Vagina (tissue), 2 donors: Measurements from ENCODE around the gene VTCN1.

ENCODE experiments used
- POLR2A ChIP-seq, 2 donors: fragments of 450-650 bp; IDR thresholded peaks; one replicate each; pipeline ENCODE4 v1.6.1; 2017; ENCODE audit warnings: antibody characterized with exemption in 2 of 2, mild to moderate bottlenecking in 2 of 2, moderate library complexity in 2 of 2
- POLR2AphosphoS5 ChIP-seq, 2 donors: sonication (generic); formaldehyde crosslinking; IDR thresholded peaks; one replicate each; pipeline ENCODE4 v1.9.0; 2017; ENCODE audit warnings: antibody characterized with exemption in 2 of 2, mild to moderate bottlenecking in 2 of 2, low read depth in 1 of 2; ENCODE audit not compliant: insufficient read depth in 1 of 2
- TF ChIP-seq, protein P1 (sequence below), 3 experiments: fragments of 450-650 bp in 2 of 3; fragments of 200-600 bp in 1 of 3; sonication (generic) in 1 of 3; IDR thresholded peaks; one replicate each; pipeline ENCODE4 v1.5.1; 2017 to 2019; ENCODE audit warnings: antibody characterized with exemption in 3 of 3, mild to moderate bottlenecking in 2 of 3, moderate library complexity in 2 of 3

DNA sequence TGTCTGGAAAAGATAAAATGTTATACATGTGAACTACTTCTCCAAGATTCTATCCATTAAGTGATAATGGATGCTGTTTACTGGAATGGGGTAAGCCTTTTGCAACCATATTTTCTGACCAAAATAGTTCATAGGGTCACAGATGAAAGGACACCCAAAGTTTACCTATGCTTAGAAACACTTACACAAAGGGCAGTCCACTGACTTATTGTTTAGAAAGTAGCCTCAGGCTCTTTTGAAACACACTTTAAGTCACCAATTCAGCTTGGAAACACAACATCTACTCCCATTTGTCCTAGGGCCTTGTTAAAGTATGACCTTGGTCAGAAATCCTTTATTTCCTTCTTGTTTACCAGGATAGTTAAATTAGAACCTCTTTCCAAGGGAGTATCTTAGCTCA, 28.7 kb upstream of the VTCN1 start:
- TF ChIP-seq, protein P1, sequence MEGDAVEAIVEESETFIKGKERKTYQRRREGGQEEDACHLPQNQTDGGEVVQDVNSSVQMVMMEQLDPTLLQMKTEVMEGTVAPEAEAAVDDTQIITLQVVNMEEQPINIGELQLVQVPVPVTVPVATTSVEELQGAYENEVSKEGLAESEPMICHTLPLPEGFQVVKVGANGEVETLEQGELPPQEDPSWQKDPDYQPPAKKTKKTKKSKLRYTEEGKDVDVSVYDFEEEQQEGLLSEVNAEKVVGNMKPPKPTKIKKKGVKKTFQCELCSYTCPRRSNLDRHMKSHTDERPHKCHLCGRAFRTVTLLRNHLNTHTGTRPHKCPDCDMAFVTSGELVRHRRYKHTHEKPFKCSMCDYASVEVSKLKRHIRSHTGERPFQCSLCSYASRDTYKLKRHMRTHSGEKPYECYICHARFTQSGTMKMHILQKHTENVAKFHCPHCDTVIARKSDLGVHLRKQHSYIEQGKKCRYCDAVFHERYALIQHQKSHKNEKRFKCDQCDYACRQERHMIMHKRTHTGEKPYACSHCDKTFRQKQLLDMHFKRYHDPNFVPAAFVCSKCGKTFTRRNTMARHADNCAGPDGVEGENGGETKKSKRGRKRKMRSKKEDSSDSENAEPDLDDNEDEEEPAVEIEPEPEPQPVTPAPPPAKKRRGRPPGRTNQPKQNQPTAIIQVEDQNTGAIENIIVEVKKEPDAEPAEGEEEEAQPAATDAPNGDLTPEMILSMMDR (IDR thresholded peaks at IDR 0.05) = no peak
- TF ChIP-seq POLR2AphosphoS5 (IDR thresholded peaks at IDR 0.05; ENCODE audit: insufficient read depth in 1 of 2, low read depth in 1 of 2) = no peak
- no peak for TF ChIP-seq POLR2A (IDR thresholded peaks at IDR 0.05)
